GM19043 (cell line): ENCODE measurements around the gene ZNF23.
A peak's percentile ranks its signal among the peaks of the same experiment; 100 is the strongest.

Experiments
- ATAC-seq: cut with Tn5 transposase; IDR thresholded peaks from one replicate; pipeline ENCODE4 v1.9.1; 2021; ENCODE audit warnings: low read depth; ENCODE audit not compliant: unreplicated experiment

ZNF23 gene

DNA sequence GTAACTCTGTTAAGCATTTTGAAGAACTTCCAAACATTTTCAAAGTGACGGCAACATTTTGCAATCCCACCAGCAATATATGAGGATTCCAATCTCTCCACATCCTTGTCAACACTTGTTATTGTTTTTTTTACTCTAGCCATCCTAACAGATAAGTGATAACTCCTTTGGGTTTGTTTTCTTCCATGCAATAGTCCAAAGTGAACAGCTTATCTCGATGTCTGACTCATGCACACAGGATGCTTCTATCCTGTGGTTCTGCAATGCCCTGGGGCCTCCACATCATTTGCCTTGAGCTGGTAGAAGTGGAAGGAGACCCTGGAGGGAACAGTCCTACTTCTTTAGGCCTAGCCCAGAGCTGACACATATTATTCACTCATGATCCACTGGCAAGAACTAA, 33.2 kb downstream of the ZNF23 start:
- no peak for ATAC-seq

DNA sequence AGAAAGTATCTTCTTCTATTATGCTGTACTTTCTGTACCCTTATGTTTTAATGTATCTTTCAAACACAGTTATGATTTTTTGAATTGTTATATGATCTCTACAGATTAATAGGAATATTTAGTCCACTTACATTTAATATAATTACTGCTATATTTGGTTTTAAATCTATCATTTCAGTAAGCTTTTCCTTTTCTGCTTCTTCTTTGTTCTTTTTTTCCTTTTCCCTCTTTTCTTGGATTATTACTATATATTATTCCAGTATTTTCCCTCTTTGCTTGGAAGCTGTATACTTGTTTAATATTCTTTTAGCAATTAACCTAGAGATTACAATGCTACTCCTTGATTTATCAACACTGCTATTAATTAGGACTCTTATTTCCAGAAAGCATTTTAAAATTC, 33.7 kb downstream of the ZNF23 start:
- no peak for ATAC-seq

DNA sequence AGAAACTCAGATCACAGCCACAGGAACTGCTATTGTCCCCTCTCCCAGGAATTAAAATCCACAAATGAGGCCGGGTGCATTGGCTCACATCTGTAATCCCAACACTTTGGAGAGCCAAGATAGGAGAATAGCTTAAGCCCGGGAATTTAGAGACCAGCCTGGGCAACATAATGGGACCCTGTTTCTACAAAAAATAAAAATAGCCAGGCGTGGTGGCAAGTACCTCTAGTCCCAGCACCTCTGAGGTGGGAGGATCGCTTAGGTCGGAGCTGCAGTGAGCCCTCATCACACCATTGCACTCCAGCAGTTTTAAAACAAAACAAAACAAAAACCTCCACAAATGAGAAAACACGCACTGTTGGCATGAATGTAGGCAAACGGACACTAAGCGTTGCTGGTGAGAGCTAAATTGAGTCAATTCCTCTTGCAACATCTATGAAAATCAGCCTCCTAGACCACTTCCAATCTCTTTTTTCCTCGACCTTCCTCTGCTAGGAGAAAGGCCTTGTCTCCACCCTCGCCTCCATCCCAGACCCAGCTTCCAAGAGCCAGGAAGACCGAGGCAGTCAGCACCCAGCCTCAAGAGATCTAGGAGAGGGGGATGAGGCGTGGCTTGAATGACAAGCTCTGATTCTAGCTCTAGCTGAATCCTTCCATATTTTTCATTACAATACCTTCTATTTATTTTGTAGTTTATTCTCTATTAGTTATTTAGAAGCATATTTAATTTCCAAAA, 35.0 kb downstream of the ZNF23 start:
- ATAC-seq = no peak

- no peak for ATAC-seq
Measured at GRCh38 chr16:71426069-71426879, 35.8 kb downstream of the ZNF23 start.

GRCh38 chr16:71425746-71426068, 36.3 kb downstream of the ZNF23 start:
- no peak for ATAC-seq

- ATAC-seq = no peak
Measured at GRCh38 chr16:71424626-71425025, 37.4 kb downstream of the ZNF23 start.

DNA sequence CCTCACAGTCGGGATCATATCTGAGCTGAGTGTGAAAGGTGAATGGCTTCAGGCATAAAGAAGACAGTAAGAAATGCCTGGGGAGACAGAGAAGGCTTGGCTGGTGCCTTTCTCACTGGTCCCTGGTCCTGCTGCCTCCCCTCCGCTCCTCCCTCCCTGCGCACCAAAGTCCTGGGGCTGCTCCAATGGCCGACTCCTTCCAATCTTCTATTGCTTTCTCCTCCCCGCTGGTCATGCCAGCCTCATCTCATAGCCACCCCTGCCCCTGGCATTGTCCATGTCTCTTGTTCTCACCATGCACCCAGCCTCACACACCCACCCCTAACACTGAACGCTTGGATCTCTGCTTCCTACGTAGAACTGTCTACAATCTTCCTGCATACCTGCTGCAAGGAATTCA, 38.2 kb downstream of the ZNF23 start:
- no peak for ATAC-seq

DNA sequence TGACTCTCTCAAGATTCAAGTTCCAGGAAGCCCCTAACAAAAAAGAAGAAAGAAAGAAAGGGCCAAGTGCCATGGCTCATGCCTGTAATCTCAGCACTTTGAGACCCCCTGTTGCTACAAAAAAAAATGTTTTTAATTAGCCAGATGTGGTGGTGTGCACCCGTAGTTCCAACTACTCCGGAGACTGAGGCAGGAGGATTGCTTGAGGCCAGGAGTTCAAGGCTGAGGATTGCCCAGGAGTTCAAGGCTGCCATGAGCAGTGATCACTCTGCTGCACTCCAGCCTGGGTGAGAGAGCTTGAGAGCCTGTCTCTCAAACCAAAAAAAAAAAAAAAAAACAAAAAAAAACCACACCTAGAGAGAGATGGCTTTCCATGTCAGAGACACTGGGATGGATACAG, 39.0 kb downstream of the ZNF23 start:
- ATAC-seq = no peak

- ATAC-seq = no peak
Measured at GRCh38 chr16:71421911-71422310, 40.1 kb downstream of the ZNF23 start.

- ATAC-seq = no peak
Measured at GRCh38 chr16:71414038-71414437, 48.0 kb downstream of the ZNF23 start.

DNA sequence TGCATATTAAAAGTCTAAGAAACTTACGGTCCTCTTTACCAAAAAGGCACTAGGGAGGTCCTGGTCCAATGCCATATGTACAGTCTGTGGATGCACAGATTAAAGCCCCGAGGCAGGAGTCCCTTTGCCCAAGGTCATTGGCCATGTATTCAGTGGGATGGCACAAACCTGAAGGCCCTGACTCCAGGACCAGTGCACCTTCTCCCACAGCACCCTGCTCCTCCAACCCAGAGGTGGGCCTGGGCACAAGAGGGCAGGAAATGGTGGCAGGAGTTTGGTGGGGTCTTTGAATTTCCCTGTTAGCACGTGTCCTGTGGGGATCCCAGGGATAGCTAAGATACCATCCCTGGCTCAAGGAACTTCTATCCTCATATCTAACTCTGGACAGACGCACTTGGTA, 48.7 kb downstream of the ZNF23 start:
- no peak for ATAC-seq

DNA sequence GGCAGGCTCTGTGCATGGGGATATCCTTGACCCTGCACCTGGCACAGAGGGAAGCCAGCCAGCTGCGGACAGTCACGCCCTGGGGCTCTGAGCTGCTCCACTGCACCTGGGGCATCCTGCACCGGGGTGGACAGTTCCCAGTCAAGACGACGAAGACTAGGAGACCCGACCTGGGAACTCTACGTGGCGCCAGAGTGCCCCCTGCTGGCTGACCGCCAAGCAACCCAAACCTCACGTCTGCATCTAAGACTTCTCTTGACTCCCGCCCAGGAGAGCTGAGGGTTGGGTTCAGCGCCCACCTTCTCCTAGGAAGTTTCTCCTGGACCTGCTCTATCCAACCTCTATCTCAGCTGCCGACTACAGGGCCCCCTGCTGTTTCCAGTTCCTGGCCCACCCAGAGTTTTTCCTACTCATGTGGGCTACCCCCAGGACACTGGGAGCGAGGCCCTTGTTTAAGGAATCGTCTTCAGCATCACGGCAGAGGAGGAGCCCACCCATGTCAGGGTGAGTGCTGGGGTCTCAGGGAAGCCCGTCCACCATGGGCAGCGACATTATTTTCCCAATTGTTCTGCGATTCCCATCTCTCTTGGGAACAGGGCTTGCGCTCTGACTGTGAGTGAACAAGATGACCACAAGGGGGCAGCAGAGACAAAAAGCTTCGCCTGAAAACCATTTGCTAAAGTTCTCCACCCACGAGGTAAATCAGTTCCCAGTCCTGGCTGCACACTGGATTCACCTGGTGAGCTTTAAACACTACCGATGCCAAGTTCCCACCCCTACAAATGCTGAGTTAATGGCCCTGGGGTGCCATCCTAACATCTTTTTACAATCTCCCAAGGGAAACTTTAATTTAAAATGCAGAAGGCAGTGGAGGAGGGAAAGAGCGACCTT, 49.5 kb downstream of the ZNF23 start:
- ATAC-seq = peak; percentile 53

- no peak for ATAC-seq
Measured at GRCh38 chr16:71410146-71410545, 51.9 kb downstream of the ZNF23 start.

DNA sequence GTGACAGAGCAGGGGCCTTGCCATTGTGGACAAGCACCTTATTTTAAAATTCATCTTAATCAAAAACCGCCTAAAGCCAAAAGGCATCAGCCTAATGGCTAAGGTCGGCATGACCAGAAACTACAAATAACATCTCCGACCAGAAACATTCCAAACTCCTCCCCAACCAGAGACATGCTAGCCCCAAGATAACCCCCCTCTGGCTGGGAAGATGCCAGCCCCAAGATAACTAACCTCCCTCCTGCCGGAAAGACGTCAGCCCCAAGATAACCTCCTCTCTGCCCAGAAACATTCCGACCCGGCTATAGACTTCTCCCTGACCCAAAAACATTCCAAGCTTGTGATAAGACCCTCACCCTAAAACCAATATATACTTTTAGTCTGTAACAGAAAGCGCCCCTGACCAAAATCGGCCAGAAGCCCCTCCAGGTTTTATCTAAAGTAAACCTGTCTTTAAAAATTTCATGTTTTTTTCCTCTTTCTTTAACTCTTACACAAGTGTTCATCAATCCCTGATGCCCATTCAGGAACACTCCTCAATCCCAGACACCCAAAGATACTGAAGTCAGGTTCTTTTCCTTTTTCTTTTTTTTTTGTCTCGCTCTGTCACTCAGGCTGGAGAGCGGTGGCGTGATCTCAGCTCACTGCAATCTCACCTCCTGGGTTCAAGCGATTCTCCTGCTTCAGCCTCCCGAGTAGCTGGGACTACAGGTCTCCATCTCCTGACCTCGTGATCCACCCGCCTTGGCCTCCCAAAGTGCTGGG, 52.9 kb downstream of the ZNF23 start:
- ATAC-seq = no peak

DNA sequence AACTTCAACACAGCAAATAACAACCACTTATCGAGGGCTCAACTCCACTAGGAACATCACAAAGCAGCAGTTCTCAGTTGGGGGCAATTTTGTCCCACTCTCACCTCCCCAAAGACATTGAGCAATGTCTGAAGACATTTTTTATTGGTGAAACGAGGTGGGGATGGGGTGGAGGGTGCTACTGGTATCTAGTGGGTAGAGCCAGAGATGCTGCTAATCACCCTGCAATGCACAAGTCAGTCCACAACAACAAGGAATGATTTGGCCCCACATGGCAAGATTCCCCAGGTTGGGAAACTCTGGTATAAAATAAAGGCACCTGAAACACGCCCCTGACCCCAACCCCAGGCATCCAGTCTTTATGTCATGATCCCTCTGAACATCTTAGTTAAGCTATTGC, 53.5 kb downstream of the ZNF23 start:
- ATAC-seq = no peak

DNA sequence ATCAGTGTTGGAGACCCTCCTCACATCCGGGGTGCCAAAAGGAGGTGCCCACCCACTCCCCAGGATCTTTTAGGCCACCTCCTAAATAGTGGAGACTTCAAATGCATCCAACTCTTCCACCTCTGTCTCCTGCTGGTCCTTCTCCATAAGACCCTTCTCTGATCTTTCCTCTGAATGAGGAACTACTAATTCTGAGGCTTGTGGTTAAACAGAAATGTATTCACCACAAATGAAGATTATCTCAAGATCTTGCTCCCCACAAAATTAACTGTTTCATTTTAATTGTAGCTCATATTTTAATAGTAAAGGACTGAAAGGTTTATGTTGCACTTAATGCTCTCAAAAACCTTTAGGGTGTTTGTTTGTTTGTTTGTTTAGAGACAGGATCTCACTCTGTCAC, 54.3 kb downstream of the ZNF23 start:
- no peak for ATAC-seq

DNA sequence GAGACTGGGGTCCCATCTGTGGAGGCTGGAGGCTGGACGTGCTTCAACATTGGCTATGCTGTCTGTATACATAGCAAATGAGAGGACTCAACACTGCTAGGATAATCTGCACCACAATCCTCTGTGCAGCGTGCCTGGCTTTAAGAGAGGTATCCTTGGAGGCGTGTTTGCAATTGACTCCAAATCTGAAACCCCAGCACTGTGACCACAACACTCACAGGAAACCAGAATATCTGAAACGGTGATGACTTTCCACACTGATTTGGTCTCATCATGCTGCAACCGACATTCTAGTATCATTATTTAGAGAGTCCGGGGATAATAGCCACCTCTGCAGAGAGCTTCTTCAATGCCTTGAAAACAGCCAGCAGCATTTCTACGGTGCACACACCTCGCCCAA, 55.3 kb downstream of the ZNF23 start:
- no peak for ATAC-seq

DNA sequence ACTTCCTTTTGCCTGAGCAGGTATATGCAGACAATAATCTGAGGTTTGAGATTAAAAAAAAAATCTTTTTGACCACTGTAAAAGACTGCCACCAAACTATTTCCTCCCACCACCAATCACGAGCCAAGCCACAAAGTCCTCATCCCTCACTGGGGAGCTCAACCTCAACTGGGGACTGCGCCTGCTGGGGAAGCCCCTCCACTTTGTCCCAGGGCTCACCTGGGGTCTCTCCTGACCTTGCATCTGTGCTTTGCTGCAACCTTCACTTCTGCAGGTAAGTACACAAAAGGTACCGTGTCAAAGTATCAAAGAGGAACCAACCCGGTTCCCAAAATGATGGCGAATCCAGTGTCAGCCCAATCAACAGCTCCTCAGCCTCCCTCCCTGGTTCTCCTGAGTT, 55.7 kb downstream of the ZNF23 start:
- ATAC-seq = no peak

DNA sequence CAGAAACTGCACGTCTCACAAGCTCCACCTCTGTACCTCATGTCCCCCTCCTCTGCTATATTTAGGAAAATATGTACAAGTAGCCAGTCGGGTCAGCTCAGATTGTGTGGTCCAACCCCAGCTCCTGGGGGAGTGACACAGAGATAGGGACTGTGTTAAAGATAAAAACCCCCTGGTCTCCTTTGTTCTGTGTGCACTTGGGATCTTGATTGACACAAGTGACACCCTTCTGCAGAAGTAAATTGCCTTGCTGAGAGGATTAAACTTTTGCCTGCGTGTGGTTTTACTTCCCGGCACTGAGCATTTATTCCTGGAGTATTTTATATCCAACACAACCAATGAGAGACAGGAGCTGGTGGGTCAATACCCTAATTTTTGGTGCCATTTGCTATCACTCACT, 57.7 kb downstream of the ZNF23 start:
- ATAC-seq = no peak

DNA sequence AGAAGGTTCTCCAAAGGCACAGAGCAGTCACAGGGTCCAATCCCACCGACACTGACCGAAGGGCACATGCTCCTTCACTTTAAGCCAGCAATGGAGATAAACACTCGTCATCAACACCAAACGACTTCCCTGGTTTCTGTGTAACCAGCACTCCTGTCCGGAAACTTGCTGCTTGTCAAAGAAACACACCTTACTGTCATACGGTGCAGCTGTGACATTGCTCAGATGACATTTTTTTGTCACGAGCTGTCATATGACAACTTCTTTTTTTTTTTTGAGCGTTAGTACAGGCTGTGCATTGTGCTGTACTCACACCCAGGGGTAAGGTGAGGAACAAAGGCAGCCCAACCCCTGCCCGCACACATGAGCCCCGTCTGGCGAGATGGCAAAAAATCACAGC, 59.4 kb downstream of the ZNF23 start:
- no peak for ATAC-seq

GRCh38 chr16:71402007-71402406, 60.0 kb downstream of the ZNF23 start:
- no peak for ATAC-seq
